IPS-11a (cell line): ENCODE data around the gene ZC3H4.
"Not testable (repeated sequence)": the region's sequence is repeated elsewhere in the genome, so short reads cannot be mapped to it uniquely, and the experiment has no call there.

ENCODE experiments used
- H3K4me3 ChIP-seq: one replicate; pipeline ENCODE4 v1.5.1; 2013; ENCODE audit warnings: low read depth, low read length, control low read depth

Gene ZC3H4

GRCh38 chr19:47109177-47109540 is 4.4 kb downstream of the ZC3H4 start:
- H3K4me3 ChIP-seq, result peak overlapping the region; percentile 95

DNA sequence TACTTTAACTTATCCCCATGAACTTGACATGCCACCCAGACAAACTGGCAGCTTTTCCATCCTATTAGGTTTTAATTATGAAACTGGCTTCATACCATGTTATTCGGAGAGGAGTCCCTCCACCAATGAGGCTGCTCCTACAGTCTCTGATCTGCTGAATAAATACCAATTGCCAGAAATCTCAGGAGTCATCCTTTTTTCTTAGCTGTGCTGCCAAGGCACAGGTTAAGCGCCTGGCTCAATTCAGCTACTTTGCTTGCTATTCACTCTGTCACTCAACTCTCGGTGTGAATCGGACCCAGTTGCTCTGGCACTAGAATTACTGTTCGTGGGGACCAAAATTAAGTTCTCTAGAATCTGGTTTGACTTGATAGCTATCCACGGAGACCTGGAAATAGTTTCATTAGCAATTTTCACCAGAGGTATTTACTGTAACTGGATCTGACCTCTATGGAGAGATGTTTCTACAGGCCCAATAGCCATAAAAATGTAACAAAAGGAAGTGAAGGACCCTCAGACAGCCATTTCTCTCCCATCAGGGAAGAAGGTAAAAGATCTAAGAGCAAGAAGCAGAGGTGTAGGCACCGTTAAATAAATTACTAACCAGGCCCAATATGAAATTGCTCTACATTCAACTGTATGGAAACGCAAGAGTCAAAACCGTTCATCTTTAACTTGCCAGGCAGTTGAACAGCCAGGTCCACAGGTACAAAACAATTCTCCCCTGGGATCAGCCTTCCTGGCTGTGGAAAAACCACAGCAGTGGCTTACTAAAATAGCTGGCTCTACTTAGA is 5.4 kb downstream of the ZC3H4 start:
- H3K4me3 ChIP-seq, result no peak overlapping the region

DNA sequence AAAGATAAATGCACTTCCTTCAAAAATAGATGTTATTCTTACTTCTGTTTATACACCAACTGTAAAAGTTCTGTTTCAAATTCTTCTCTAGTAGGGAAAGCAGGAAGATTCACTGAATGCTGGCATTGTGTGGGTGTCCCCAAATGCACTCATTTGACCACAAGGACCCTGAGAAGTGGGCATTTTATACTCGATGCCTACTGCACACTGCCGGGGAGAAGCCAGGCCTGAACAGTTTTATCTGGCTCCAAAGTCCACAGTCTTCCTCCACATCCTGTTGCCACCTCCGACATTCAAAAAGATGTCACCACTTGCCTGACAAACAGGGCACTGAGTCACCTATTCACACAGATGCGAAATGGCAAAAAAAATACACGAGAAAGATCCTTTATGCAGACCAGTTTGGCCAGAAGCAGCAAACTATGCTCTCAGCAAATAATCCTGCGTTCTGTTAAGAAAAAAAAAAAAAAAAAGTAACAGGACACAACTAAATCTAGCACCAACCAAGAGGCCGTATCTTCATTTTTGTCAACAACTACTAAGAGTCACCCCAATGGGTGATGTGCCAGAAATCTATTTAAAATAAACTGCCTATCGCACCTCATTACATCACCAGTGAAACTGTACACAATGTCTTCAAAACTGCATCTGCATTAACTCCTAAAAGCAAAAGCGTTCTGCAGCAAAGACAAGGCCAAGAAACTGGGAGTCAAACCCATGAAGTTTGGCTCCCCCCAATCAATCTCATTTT is 6.2 kb downstream of the ZC3H4 start:
- H3K4me3 ChIP-seq, result no peak overlapping the region

DNA sequence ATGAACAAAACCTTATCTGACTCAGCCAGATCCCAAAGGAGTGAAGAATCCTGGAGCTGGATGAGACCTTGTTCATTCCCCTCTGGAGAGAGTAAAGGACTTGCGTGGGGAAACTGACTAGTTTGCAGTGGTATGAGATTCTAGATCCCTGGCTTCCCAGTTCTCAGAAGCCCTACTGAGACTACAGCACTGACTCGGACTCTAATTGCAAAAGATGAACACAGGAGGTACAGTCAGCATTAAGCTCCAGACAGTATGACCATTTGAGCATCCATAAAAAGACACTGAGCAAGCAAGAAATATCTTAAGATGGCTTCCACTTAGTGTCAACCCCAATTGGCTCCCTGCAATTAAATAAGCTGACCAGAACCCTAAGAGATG is 6.8 kb downstream of the ZC3H4 start:
- H3K4me3 ChIP-seq, result no peak overlapping the region

DNA sequence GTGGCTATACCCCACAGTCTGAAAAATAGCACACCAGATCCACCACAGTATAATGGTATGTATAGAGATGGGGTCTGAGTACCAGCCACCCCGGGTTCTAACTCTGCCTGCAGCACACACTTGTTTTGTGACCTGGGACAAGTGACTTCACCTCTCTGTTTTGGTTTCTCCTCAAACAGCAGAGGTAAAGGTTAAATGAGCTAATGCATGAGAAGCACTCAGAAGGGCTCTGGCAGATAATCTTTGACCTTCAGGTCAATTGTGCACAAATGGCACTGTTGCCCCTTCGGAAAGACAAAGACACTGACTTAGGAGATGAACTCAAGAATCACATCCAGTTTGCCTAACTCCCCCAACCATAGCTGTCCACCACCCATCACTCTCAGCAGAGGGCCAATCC is 7.7 kb downstream of the ZC3H4 start:
- H3K4me3 ChIP-seq, result no peak overlapping the region

GRCh38 chr19:47104680-47105079 is 8.9 kb downstream of the ZC3H4 start:
- H3K4me3 ChIP-seq, result no peak overlapping the region

- no peak overlapping the region for H3K4me3 ChIP-seq
Observed at GRCh38 chr19:47102346-47103060, 11.1 kb downstream of the ZC3H4 start.

DNA sequence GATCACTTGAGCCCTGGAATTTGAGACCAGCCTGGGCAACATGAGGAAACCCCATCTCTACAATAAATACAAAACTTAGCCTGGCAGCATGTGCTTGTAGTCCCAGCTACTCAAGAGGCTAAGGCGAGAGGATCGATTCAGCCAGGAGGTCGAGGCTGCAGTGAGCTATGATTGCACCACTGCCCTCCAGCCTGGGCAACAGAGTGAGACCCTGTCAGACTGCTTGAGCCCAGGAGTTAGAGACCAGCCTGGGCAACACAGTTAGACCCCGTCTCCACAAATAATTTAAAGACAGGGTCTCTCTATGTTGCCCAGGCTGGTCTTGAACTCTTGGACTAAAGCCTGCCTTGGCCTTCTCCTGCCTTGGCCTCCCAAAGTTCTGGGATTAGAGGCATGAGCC is 12.5 kb downstream of the ZC3H4 start:
- H3K4me3 ChIP-seq, result not testable (repeated sequence)

GRCh38 chr19:47100290-47100689 is 13.3 kb downstream of the ZC3H4 start:
- no peak overlapping the region for H3K4me3 ChIP-seq

- no peak overlapping the region for H3K4me3 ChIP-seq
Observed at GRCh38 chr19:47099576-47100050, 14.0 kb downstream of the ZC3H4 start.

DNA sequence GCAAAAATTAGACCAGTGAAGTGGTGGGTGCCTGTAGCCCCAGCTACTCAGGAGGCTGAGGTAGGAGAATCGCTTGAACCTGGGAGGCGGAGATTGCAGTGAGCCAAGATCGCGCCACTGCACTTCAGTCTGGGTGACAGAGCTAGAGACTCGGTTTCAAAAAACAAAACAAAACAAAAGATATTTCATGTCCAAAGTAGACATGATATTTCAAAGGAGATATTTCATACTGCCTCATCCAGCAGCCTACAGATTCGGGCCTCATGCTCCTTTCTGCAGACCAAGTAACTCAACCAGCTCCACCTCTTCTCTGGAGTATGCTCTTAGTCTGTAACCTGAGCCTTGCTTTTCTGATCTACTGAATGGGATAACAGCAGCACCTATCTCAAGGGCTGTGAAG is 15.0 kb downstream of the ZC3H4 start:
- no peak overlapping the region for H3K4me3 ChIP-seq

GRCh38 chr19:47097396-47098201 is 16.0 kb downstream of the ZC3H4 start:
- H3K4me3 ChIP-seq, result no peak overlapping the region

GRCh38 chr19:47096721-47097120 is 16.9 kb downstream of the ZC3H4 start:
- H3K4me3 ChIP-seq, result no peak overlapping the region

- no peak overlapping the region for H3K4me3 ChIP-seq
Observed at GRCh38 chr19:47096100-47096704, 17.4 kb downstream of the ZC3H4 start.

DNA sequence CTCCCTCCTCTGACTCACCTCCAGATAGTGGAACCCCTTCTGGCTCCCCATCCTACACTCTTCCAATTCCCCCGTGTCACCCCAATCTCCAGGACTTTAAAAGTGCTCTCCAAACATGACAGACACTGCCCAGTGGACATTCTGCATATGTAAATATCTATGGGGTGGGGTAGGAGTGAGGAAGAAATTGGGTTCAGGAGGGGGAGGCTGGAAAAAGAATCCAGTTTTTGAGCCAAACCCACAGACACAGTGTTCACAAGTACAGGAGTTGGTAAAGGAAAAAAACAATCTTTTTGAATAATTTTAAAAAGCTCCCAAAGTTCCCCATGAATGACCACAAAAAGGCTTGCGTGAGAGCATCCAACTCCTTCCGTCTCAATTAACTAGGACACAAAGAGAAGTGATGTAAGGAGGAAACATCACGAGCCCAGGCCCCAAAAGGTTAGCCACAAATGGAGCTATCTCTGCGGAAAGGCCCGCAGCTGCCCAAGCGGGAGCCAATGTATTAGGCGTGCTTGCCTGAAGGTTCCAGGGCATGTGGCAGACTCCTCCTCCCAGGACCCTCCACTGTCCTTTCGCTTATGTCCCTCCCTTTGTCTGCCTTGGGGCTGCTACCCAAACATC is 18.0 kb downstream of the ZC3H4 start:
- H3K4me3 ChIP-seq, result no peak overlapping the region

- no peak overlapping the region for H3K4me3 ChIP-seq
Observed at GRCh38 chr19:47094557-47095475, 18.8 kb downstream of the ZC3H4 start.

GRCh38 chr19:47093841-47094240 is 19.7 kb downstream of the ZC3H4 start:
- no peak overlapping the region for H3K4me3 ChIP-seq

- H3K4me3 ChIP-seq, result no peak overlapping the region
Observed at GRCh38 chr19:47093254-47093653, 20.3 kb downstream of the ZC3H4 start.

- H3K4me3 ChIP-seq, result no peak overlapping the region
Observed at GRCh38 chr19:47089767-47090350, 23.7 kb downstream of the ZC3H4 start.
